ENCODE results near the gene SORCS2.
"Not testable (repeated sequence)": the region's sequence is repeated elsewhere in the genome, so short reads cannot be mapped to it uniquely, and the experiment has no call there.

The SORCS2 gene

GRCh38 chr4:7159923-7160322, 32.4 kb upstream of the SORCS2 start:
- in situ Hi-C loops (cut with MboI; ENCODE audit: low sequenced_read_pairs): no loop called here

GRCh38 chr4:7160439-7160838, 31.9 kb upstream of the SORCS2 start:
- in situ Hi-C loops (cut with MboI; ENCODE audit: low sequenced_read_pairs): no loop called here

- in situ Hi-C loops (cut with MboI; ENCODE audit: low sequenced_read_pairs): no loop called here
These were observed 31.3 kb upstream of the SORCS2 start for GRCh38 chr4:7160951-7161440.

GRCh38 chr4:7161721-7162214, 30.6 kb upstream of the SORCS2 start:
- in situ Hi-C loops (cut with MboI; ENCODE audit: low sequenced_read_pairs): no loop called here

DNA sequence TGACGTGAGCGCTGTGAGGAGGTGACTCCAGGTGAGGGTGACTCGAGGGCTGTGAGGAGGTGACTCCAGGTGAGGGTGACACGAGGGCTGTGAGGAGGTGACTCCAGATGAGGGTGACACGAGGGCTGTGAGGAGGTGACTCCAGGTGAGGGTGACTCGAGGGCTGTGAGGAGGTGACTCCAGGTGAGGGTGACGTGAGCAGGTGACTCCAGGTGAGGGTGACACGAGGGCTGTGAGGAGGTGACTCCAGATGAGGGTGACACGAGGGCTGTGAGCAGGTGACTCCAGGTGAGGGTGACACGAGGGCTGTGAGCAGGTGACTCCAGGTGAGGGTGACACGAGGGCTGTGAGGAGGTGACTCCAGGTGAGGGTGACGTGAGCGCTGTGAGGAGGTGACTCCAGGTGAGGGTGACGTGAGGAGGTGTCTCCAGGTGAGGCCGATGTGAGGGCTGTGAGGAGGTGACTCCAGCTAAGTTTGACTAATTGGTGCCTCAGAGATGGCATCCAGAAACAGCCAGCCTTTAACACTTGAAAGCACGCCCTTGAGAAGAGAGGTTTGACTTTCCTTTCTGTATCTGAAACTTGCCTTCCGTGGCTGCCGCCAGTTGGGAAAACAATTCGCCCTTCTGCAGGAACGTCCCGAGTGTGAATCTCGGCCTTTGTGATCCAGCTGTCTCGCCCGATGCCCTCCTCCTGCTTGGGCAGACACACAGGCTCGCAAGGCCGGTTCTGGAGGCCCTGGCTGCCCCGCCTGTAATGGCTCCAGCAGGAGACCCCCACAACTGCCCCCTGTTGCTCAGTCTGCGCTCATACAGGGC, 27.1 kb upstream of the SORCS2 start:
- in situ Hi-C loops (cut with MboI; ENCODE audit: low sequenced_read_pairs): not testable (repeated sequence)

GRCh38 chr4:7165874-7166201, 26.5 kb upstream of the SORCS2 start:
- in situ Hi-C loops (cut with MboI; ENCODE audit: low sequenced_read_pairs): no loop called here

DNA sequence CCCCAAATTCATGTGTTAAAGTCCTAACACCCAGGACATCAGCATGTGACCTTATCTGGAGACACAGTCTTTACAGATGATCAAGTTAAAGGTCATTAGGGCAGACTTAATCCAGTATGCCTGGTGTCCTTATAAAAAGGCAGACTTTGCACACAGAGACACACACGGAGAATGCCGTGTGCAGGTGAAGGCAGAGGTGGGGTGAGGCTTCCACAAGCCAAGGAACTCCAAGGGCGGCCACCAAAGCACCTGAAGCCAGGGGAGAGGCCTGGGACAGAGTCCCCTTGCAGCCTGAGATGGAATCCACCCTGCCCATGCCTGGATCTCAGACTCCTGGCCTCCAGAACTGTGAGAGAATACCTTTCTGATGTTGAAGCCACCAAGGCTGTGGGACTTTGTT, 26.1 kb upstream of the SORCS2 start:
- in situ Hi-C loops (cut with MboI; ENCODE audit: low sequenced_read_pairs): no loop called here

DNA sequence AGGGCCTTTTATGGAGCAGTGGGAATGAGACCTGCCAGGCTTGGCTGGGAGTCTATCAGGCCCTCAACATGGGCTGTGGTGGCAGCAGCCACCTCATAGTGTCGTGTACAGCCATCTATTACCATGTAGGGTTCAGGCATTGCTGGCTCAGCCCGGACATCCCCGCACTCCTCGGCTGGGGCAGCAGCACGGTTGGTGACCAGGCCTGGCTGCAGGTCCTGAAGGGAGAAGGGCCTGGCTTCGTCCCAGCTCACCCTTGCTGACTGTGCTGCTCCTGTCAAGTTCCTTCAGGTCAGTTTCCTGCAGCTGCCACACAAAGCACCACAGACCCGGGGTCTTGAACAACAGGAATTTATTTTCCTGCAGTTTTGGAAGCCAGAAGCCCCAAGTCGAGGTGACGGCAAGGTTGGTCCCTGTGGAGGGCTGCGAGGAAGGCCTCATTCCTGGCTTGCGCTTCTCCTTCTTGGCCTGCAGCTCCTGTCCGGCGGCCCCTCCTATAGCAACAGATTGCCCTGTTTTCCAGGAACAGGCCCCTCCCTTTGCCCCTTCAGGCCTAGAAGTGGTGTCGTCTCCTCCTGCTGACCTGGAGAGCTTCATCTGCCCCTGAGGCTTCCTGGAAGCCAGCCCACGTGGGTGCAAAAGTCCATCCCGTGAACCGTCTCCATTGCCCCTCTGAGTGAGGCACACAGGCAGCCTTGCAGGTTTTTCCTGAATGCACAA, 25.2 kb upstream of the SORCS2 start:
- in situ Hi-C loops (cut with MboI; ENCODE audit: low sequenced_read_pairs): no loop called here

- in situ Hi-C loops (cut with MboI; ENCODE audit: low sequenced_read_pairs): no loop called here
These were observed 24.6 kb upstream of the SORCS2 start for GRCh38 chr4:7167706-7168105.

GRCh38 chr4:7168106-7168505, 24.2 kb upstream of the SORCS2 start:
- in situ Hi-C loops (cut with MboI; ENCODE audit: low sequenced_read_pairs): no loop called here

DNA sequence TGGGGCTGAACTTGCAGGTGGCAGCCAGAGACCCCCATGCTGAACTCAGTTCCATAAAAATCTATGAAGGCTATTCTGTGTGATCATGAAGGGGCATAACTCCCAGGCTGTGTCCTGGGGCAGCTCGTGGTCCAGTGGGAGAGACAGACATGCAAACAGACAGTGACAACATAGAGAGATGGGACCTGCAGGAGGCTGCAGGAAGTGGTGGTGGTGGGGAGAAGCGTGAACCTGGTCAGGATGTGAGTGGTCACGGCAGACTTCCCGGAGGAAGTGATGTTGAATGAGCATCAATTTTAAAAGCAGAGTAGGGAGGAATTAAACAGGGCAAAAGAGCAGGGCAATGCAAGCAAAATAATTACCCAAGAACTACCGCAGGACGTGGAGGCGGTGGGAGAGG, 23.2 kb upstream of the SORCS2 start:
- in situ Hi-C loops (cut with MboI; ENCODE audit: low sequenced_read_pairs): no loop called here

- in situ Hi-C loops (cut with MboI; ENCODE audit: low sequenced_read_pairs): no loop called here
These were observed 22.3 kb upstream of the SORCS2 start for GRCh38 chr4:7170012-7170411.

DNA sequence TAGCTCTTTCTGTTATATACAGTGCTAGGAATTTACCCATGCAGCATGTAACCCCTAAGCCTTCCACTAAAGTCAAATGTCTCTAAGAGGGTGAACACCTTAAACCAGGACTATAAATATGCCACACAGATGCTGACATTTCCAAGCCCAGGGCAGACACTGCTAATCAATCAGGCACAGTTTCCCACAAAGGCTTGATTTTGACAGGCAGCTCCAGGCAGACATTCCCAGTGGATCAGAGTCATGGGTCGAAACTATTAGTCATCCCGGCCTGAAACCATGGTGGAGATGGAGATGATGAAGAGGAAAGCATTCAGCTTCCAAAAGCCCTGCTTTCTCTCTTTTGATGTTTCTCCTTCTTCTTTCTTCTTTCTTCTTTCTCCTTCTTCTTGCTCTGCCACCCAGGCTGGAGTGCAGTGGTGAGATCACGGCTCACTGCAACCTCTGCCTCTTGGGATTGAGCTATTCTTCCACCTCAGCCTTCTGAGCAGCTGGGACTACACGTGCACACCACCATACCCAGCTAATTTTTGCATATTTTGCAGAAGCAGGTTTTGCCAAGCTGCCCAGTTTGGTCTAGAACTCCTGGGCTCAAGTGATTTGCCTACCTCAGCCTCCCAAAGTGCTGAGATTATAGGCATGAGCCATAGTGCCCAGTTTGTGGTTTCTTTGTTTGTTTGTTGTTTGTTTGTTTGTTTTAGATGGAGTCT, 21.0 kb upstream of the SORCS2 start:
- in situ Hi-C loops (cut with MboI; ENCODE audit: low sequenced_read_pairs): no loop called here

DNA sequence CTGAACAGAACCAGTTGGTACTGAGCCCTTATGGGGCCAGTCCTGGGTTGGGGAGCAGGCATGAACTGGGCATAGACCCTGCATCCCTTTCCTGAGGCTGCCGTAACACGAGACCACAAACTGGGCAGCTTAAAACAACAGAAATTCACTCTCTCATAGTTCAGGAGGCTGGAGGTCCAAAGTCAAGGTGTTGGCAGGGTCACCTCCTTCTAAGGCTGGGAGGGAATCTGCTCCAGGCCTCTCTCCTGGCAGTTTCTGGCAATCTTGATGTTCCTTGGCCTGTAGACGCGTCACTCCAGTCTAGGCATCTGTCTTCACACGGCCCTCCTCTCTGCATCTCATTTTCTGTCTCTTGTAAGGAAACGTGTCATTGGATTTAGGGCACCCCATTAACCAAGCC, 19.8 kb upstream of the SORCS2 start:
- in situ Hi-C loops (cut with MboI; ENCODE audit: low sequenced_read_pairs): no loop called here

GRCh38 chr4:7172946-7173345, 19.4 kb upstream of the SORCS2 start:
- in situ Hi-C loops (cut with MboI; ENCODE audit: low sequenced_read_pairs): no loop called here

DNA sequence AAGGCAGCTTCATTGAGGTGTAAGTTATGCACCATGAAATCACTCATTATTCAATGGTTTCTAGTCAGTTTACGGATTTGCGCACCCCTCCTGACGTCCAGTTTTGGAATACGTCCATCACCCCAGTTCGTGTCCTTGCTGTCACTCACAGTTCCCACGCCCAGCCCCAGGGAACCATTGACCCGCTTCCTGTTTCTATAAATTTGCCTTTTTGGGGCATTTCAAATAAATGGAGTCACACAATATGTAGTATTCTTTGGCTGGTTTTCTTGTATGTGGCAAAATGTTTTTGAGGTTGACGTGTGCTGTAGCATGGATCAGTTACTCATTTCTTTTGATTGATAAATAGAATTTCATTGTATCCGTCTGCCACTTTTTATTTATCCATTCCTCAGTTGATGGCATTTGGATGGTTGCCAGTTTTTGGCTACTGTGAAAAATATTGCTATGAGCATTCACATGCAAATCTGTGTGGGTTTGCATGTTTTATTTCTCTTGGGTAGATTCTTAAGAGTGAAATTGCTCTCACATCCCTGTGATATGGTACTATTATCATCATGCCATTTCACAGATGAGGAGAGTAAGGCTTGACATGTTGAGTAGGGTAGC, 18.4 kb upstream of the SORCS2 start:
- in situ Hi-C loops (cut with MboI; ENCODE audit: low sequenced_read_pairs): no loop called here

GRCh38 chr4:7179158-7179557, 13.2 kb upstream of the SORCS2 start:
- in situ Hi-C loops (cut with MboI; ENCODE audit: low sequenced_read_pairs): no loop called here

- in situ Hi-C loops (cut with MboI; ENCODE audit: low sequenced_read_pairs): no loop called here
These were observed 11.4 kb upstream of the SORCS2 start for GRCh38 chr4:7180938-7181337.

DNA sequence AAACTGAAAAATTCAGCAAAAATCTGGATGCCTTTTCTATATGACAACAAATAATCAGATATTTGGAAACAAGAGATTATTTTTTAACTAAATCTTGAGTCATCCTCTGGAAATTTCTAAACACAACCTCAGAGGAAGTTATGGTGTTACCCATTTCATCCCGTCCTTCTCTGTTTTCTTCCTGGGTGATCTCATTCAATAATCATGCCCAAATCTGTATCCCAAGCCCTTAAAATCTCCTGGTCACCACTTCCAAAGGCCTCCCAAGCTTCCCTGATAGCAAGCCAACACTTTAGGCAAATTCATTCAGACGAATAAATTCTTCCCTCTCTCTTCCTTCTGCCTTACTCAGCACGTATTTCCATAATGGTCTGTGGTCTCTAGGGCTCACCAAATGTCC, 9.7 kb upstream of the SORCS2 start:
- in situ Hi-C loops (cut with MboI; ENCODE audit: low sequenced_read_pairs): no loop called here

GRCh38 chr4:7183161-7183560, 9.2 kb upstream of the SORCS2 start:
- in situ Hi-C loops (cut with MboI; ENCODE audit: low sequenced_read_pairs): no loop called here

- in situ Hi-C loops (cut with MboI; ENCODE audit: low sequenced_read_pairs): no loop called here
These were observed 8.4 kb upstream of the SORCS2 start for GRCh38 chr4:7183780-7184460.
